Mesenchymal stem cell (in vitro differentiated cells and primary cell): ENCODE measurements around the gene ZNF329.

Source experiments
- DNase-seq: peaks from one replicate; pipeline ENCODE4 v3.0.0-alpha.2; 2013
- H2AFZ ChIP-seq: one replicate; pipeline ENCODE4 v1.6.1; 2013; ENCODE audit warnings: low read depth, mild to moderate bottlenecking, control low read depth, inconsistent platforms, low read length, moderate library complexity
- H2AK5ac ChIP-seq: 2 replicates; pipeline ENCODE4 v1.6.1; 2013; ENCODE audit warnings: low read length, moderate library complexity, mild to moderate bottlenecking, inconsistent platforms; ENCODE audit not compliant: severe bottlenecking
- H2BK120ac ChIP-seq: one replicate; pipeline ENCODE4 v1.6.1; 2013; ENCODE audit warnings: low read depth, mild to moderate bottlenecking, inconsistent platforms, low read length, moderate library complexity
- H2BK12ac ChIP-seq, 2 experiments: one replicate each; pipeline ENCODE4 v1.6.1; 2013; ENCODE audit warnings: inconsistent platforms in 2 of 2, low read length in 2 of 2, mild to moderate bottlenecking in 2 of 2, moderate library complexity in 2 of 2, control low read depth in 1 of 2
- H2BK15ac ChIP-seq: one replicate; pipeline ENCODE4 v1.6.1; 2013; ENCODE audit warnings: mild to moderate bottlenecking, low read depth, inconsistent platforms; ENCODE audit not compliant: poor library complexity, severe bottlenecking
- H2BK5ac ChIP-seq: 2 replicates; pipeline ENCODE4 v1.6.1; 2013; ENCODE audit warnings: low read depth, mild to moderate bottlenecking, low read length, control low read depth, inconsistent platforms; ENCODE audit not compliant: poor library complexity, severe bottlenecking
- H3K14ac ChIP-seq, 2 experiments: one replicate each; pipeline ENCODE4 v1.6.1; 2013; ENCODE audit warnings: inconsistent platforms in 2 of 2, low read length in 2 of 2, control low read depth in 1 of 2, mild to moderate bottlenecking in 1 of 2, moderate library complexity in 1 of 2
- H3K18ac ChIP-seq, 2 experiments: one replicate each; pipeline ENCODE4 v1.6.1; 2013; ENCODE audit warnings: inconsistent platforms in 2 of 2, low read length in 2 of 2, control low read depth in 1 of 2, low read depth in 1 of 2, mild to moderate bottlenecking in 1 of 2
- H3K23ac ChIP-seq, 2 experiments: one replicate each; pipeline ENCODE4 v1.6.1; 2013; ENCODE audit warnings: inconsistent platforms in 2 of 2, low read length in 2 of 2, mild to moderate bottlenecking in 2 of 2, moderate library complexity in 2 of 2, control low read depth in 1 of 2
- H3K27ac ChIP-seq: 2 replicates; pipeline ENCODE4 v1.5.1; 2013; ENCODE audit warnings: mild to moderate bottlenecking, moderate library complexity, low read length, control low read depth, inconsistent platforms; ENCODE audit not compliant: poor library complexity, severe bottlenecking
- H3K27me3 ChIP-seq, 2 experiments: 2 replicates each; pipeline versions ENCODE4 v1.6.1 to v1.7.0; 2013; ENCODE audit warnings: low read length in 2 of 2, mild to moderate bottlenecking in 2 of 2, moderate library complexity in 2 of 2, control low read depth in 1 of 2, inconsistent platforms in 1 of 2; ENCODE audit not compliant: control insufficient read depth in 1 of 2, insufficient read depth in 1 of 2
- H3K36me3 ChIP-seq, 2 experiments: 2 replicates each; pipeline versions ENCODE4 v1.6.1 to v1.7.0; 2013; ENCODE audit warnings: low read length in 2 of 2, control low read depth in 1 of 2, inconsistent platforms in 1 of 2, low read depth in 1 of 2, mild to moderate bottlenecking in 1 of 2; ENCODE audit not compliant: insufficient read depth in 2 of 2, control insufficient read depth in 1 of 2
- H3K4ac ChIP-seq, 2 experiments: one replicate each; pipeline ENCODE4 v1.6.1; 2013; ENCODE audit warnings: inconsistent platforms in 2 of 2, low read length in 2 of 2, mild to moderate bottlenecking in 2 of 2, moderate library complexity in 2 of 2, control low read depth in 1 of 2, low read depth in 1 of 2
- H3K4me1 ChIP-seq: 2 replicates; pipeline ENCODE4 v1.6.1; 2013; ENCODE audit warnings: low read depth, low read length, control low read depth; ENCODE audit not compliant: control insufficient read depth, insufficient read depth
- H3K4me2 ChIP-seq: 2 replicates; pipeline ENCODE4 v1.6.1; 2013; ENCODE audit warnings: low read length, mild to moderate bottlenecking, inconsistent platforms; ENCODE audit not compliant: poor library complexity, severe bottlenecking
- H3K4me3 ChIP-seq, 2 experiments: 2 replicates each; pipeline versions ENCODE4 v1.5.1 to v1.7.0; 2013; ENCODE audit warnings: low read length in 2 of 2, mild to moderate bottlenecking in 2 of 2, control low read depth in 1 of 2, low read depth in 1 of 2; ENCODE audit not compliant: insufficient read depth in 1 of 2
- H3K79me1 ChIP-seq: replicated peaks from 2 replicates; pipeline ENCODE4 v1.6.1; 2013; ENCODE audit warnings: mild to moderate bottlenecking, control low read depth, low read length, inconsistent platforms; ENCODE audit not compliant: poor library complexity, severe bottlenecking
- H3K9ac ChIP-seq: 2 replicates; pipeline ENCODE4 v1.7.0; 2013; ENCODE audit warnings: mild to moderate bottlenecking, low read length, moderate library complexity
- H3K9me3 ChIP-seq: 2 replicates; pipeline ENCODE4 v1.7.0; 2013; ENCODE audit warnings: mild to moderate bottlenecking, low read length; ENCODE audit not compliant: control insufficient read depth
- H4K8ac ChIP-seq: one replicate; pipeline ENCODE4 v1.6.1; 2013; ENCODE audit warnings: inconsistent platforms, mild to moderate bottlenecking, low read length, moderate library complexity
- H4K91ac ChIP-seq: one replicate; pipeline ENCODE4 v1.6.1; 2013; ENCODE audit warnings: mild to moderate bottlenecking, low read length, inconsistent platforms
- WGBS: methylation state at CpG from one replicate; pipeline ENCODE4 v1.1.7; 2013; ENCODE audit warnings: mixed read lengths; 5-methylcytosine and 5-hydroxymethylcytosine counted together

Gene ZNF329

GRCh38 chr19:58134244-58134643 lies 16.3 kb downstream of the ZNF329 start:
- WGBS = no CpG with 5 or more reads among the region's 1 CpG

GRCh38 chr19:58129284-58129683 lies 21.3 kb downstream of the ZNF329 start:
- Histone ChIP-seq H3K9ac (no peak overlapping the region), H2BK12ac (no peak overlapping the region), H3K14ac (no peak overlapping the region), H3K4ac (no peak overlapping the region), H4K8ac (no peak overlapping the region), H3K27ac (no peak overlapping the region), H2BK120ac (no peak overlapping the region), H4K91ac (no peak overlapping the region), H3K23ac (no peak overlapping the region), H3K4me3 (peak overlapping the region in 1 of 2 experiments; percentile 71), H2BK15ac (no peak overlapping the region), H3K9me3 (peaks cover 96% of the 10 kb centered on the region), H3K18ac (no peak overlapping the region), H2AFZ (no peak overlapping the region), H2AK5ac (no peak overlapping the region), H3K36me3 (peaks cover 62 to 83% of the 10 kb centered on the region in 2 experiments), H3K4me2 (no peak overlapping the region), H2BK5ac (no peak overlapping the region), H3K27me3 (no peaks in the 10 kb centered on the region), H3K4me1 (no peaks in the 10 kb centered on the region), H3K79me1 (peaks cover 8% of the 10 kb centered on the region)
- no peak for DNase-seq
- no CpG with 5 or more reads among the region's 3 CpGs for WGBS

More at GRCh38 chr19:58134244-58134643, 16.3 kb downstream of the ZNF329 start:
- Histone ChIP-seq H2BK5ac (no peak overlapping the region), H3K27me3 (no peaks in the 10 kb centered on the region), H3K9ac (no peak overlapping the region), H3K4me2 (no peak overlapping the region), H3K18ac (no peak overlapping the region), H2AFZ (no peak overlapping the region), H3K4ac (no peak overlapping the region), H3K9me3 (peaks cover 96% of the 10 kb centered on the region), H3K27ac (no peak overlapping the region), H3K14ac (no peak overlapping the region), H3K4me3 (peak overlapping the region in 1 of 2 experiments; percentile 55), H4K8ac (no peak overlapping the region), H2BK120ac (no peak overlapping the region), H2BK15ac (no peak overlapping the region), H2AK5ac (no peak overlapping the region), H2BK12ac (no peak overlapping the region), H3K36me3 (peaks cover 63 to 91% of the 10 kb centered on the region in 2 experiments), H3K23ac (no peak overlapping the region), H3K79me1 (peaks cover 21% of the 10 kb centered on the region), H3K4me1 (no peaks in the 10 kb centered on the region), H4K91ac (no peak overlapping the region)
- DNase-seq = no peak

GRCh38 chr19:58128041-58128685 lies 22.4 kb downstream of the ZNF329 start:
- H2BK15ac ChIP-seq = no peak overlapping the region
- no peak overlapping the region for H2BK120ac ChIP-seq
- H3K4ac ChIP-seq = no peak overlapping the region
- H3K79me1 ChIP-seq = peaks cover 4% of the 10 kb centered on the region
- H3K23ac ChIP-seq = no peak overlapping the region
- H3K9ac ChIP-seq = no peak overlapping the region
- H3K14ac ChIP-seq = no peak overlapping the region
- H3K4me2 ChIP-seq = no peak overlapping the region
- H3K18ac ChIP-seq = no peak overlapping the region
- no peak overlapping the region for H2BK5ac ChIP-seq
- no peak for DNase-seq
- 100% methylated on average over 8 of the region's 12 CpGs for WGBS
- no peaks in the 10 kb centered on the region for H3K4me1 ChIP-seq
- H3K27me3 ChIP-seq = no peaks in the 10 kb centered on the region
- H2AK5ac ChIP-seq = no peak overlapping the region
- no peak overlapping the region for H2BK12ac ChIP-seq
- H3K27ac ChIP-seq = no peak overlapping the region
- peaks cover 96% of the 10 kb centered on the region for H3K9me3 ChIP-seq
- no peak overlapping the region for H2AFZ ChIP-seq
- H3K4me3 ChIP-seq = peak overlapping the region in 1 of 2 experiments; percentile 71
- H4K91ac ChIP-seq = no peak overlapping the region
- peaks cover 60 to 72% of the 10 kb centered on the region in 2 experiments for H3K36me3 ChIP-seq
- no peak overlapping the region for H4K8ac ChIP-seq

GRCh38 chr19:58123354-58123753 lies 27.2 kb downstream of the ZNF329 start:
- Histone ChIP-seq H2BK120ac (no peak overlapping the region), H3K4me1 (no peaks in the 10 kb centered on the region), H3K36me3 (peaks cover 25 to 29% of the 10 kb centered on the region in 2 experiments), H4K8ac (no peak overlapping the region), H3K79me1 (peaks cover 2% of the 10 kb centered on the region), H3K9ac (no peak overlapping the region), H3K27me3 (no peaks in the 10 kb centered on the region), H2BK15ac (no peak overlapping the region), H3K9me3 (peaks cover 97% of the 10 kb centered on the region), H3K14ac (no peak overlapping the region), H3K4me3 (peak overlapping the region in 1 of 2 experiments; percentile 28), H2BK12ac (no peak overlapping the region), H3K4ac (no peak overlapping the region), H2BK5ac (no peak overlapping the region), H3K27ac (no peak overlapping the region), H3K18ac (no peak overlapping the region), H2AFZ (no peak overlapping the region), H3K23ac (no peak overlapping the region), H4K91ac (no peak overlapping the region), H3K4me2 (no peak overlapping the region), H2AK5ac (no peak overlapping the region)
- 52% methylated on average over 5 of the region's 5 CpGs for WGBS
- no peak for DNase-seq
